Endothelial cell of umbilical vein (primary cell): ENCODE data around the gene MAP3K12. TPM values are rescaled to one million over a fixed set of nuclear protein-coding genes. Genes with fewer than 3 reads are reported as not detected.

Experiments
- BruUV-seq: library from RNA; stranded (reverse); fragments of 400-500 nt; replicated peaks from 2 replicates; lab custom pipeline; 2021; lab: Mats Ljungman, UMichigan
- CTCF ChIA-PET: fragments of 300-600, 350-600 bp; sonication (Branson Sonifier 250); formaldehyde crosslinking; loops from one replicate; lab custom pipeline; 2021; ENCODE audit warnings: antibody characterized with exemption, inconsistent platforms; lab: Charles Lee
- POLR2A ChIA-PET: fragments of 300-600, 350-600 bp; sonication (Branson Sonifier 250); formaldehyde crosslinking; loops from one replicate; lab custom pipeline; 2021; ENCODE audit warnings: antibody characterized with exemption, inconsistent platforms; lab: Charles Lee
- DNase-seq: peaks from one replicate; pipeline ENCODE4 v3.0.0-alpha.2; 2011; ENCODE audit warnings: low read depth, low spot score
- FAIRE-seq: peaks from 2 replicates; lab custom pipeline; 2011; peaks lifted over from hg19 to GRCh38; lab: Jason Lieb, UNC
- H2AFZ ChIP-seq: 2 replicates; pipeline ENCODE4 v1.6.0; 2012; ENCODE audit warnings: low read depth, low read length, control low read depth, inconsistent platforms
- H3K27ac ChIP-seq: 2 replicates; pipeline ENCODE4 v1.5.1; 2011; ENCODE audit warnings: low read depth, mild to moderate bottlenecking, control low read depth, low read length, moderate library complexity; ENCODE audit not compliant: insufficient read depth
- H3K27me3 ChIP-seq, 2 experiments: 2 replicates each; pipeline versions ENCODE4 v1.6.0 to v1.6.1; 2011; ENCODE audit warnings: low read length in 2 of 2, mixed read lengths in 1 of 2; ENCODE audit not compliant: control insufficient read depth in 2 of 2, insufficient read depth in 2 of 2
- H3K36me3 ChIP-seq, 2 experiments: 2 replicates in 1 of 2; 3 replicates in 1 of 2; pipeline ENCODE4 v1.5.1; 2011; ENCODE audit warnings: low read length in 2 of 2, mild to moderate bottlenecking in 1 of 2, moderate library complexity in 1 of 2; ENCODE audit not compliant: control insufficient read depth in 2 of 2, insufficient read depth in 2 of 2; ENCODE audit errors: extremely low read depth in 1 of 2
- H3K4me1 ChIP-seq: 3 replicates; pipeline ENCODE4 v1.5.1; 2011; ENCODE audit warnings: mild to moderate bottlenecking, low read length; ENCODE audit not compliant: control insufficient read depth, insufficient read depth; ENCODE audit errors: extremely low read depth
- H3K4me2 ChIP-seq: 2 replicates; pipeline ENCODE4 v1.6.1; 2011; ENCODE audit warnings: low read length, control low read depth, mixed read lengths; ENCODE audit not compliant: insufficient read depth
- H3K4me3 ChIP-seq, 3 experiments: fragments of 200-600 bp in 1 of 3; sonication (generic), shearing (Covaris generic) in 1 of 3; replicated peaks in 1 of 3; 2 replicates each; pipeline ENCODE4 v1.5.1; 2011 to 2016; ENCODE audit warnings: control low read depth in 3 of 3, low read length in 3 of 3, mild to moderate bottlenecking in 2 of 3, inconsistent platforms in 1 of 3, low read depth in 1 of 3, moderate library complexity in 1 of 3; ENCODE audit not compliant: insufficient read depth in 1 of 3
- H3K79me2 ChIP-seq: 2 replicates; pipeline ENCODE4 v1.6.0; 2012; ENCODE audit warnings: low read length, inconsistent platforms; ENCODE audit not compliant: control insufficient read depth, insufficient read depth
- H3K9ac ChIP-seq: replicated peaks from 2 replicates; pipeline ENCODE3; 2011; ENCODE audit warnings: low read length, control low read depth; ENCODE audit not compliant: insufficient read depth; ENCODE audit errors: extremely low read depth
- H3K9me1 ChIP-seq: replicated peaks from 3 replicates; pipeline ENCODE4 v1.6.0; 2011; ENCODE audit warnings: mild to moderate bottlenecking, low read length; ENCODE audit not compliant: control insufficient read depth, insufficient read depth; ENCODE audit errors: extremely low read depth
- H3K9me3 ChIP-seq: replicated peaks from 2 replicates; pipeline ENCODE4 v1.5.1; 2012; ENCODE audit warnings: low read length, inconsistent platforms; ENCODE audit not compliant: control insufficient read depth, insufficient read depth
- H4K20me1 ChIP-seq: replicated peaks from 2 replicates; pipeline ENCODE3; 2011; ENCODE audit warnings: mild to moderate bottlenecking, low read length; ENCODE audit not compliant: control insufficient read depth, insufficient read depth; ENCODE audit errors: extremely low read depth
- EZH2 ChIP-seq: IDR thresholded peaks from 2 replicates; pipeline ENCODE4 v1.6.1; 2012; ENCODE audit warnings: borderline replicate concordance, low read depth, mild to moderate bottlenecking, moderate library complexity, low read length, inconsistent platforms; ENCODE audit not compliant: severe bottlenecking
- FOS ChIP-seq: IDR thresholded peaks from 2 replicates; pipeline ENCODE4 v1.6.1; 2011; ENCODE audit warnings: mild to moderate bottlenecking, low read length, moderate library complexity, borderline replicate concordance; ENCODE audit not compliant: insufficient read depth
- GATA2 ChIP-seq: IDR thresholded peaks from 2 replicates; pipeline ENCODE4 v1.7.0; 2011; ENCODE audit warnings: low read depth, mild to moderate bottlenecking, moderate library complexity, mixed read lengths, low read length; ENCODE audit not compliant: insufficient read length, insufficient read depth
- JUN ChIP-seq: IDR thresholded peaks from 2 replicates; pipeline ENCODE4 v1.6.1; 2011; ENCODE audit warnings: borderline replicate concordance, low read depth; ENCODE audit not compliant: insufficient read length, insufficient read depth
- MYC ChIP-seq: IDR thresholded peaks from one replicate; pipeline ENCODE4 v1.6.1; 2011; ENCODE audit warnings: mild to moderate bottlenecking, low read depth, low read length
- POLR2A ChIP-seq: IDR thresholded peaks from 2 replicates; pipeline ENCODE4 v1.6.1; 2012; ENCODE audit warnings: low read depth, mild to moderate bottlenecking, control low read depth, low read length
- POLR2AphosphoS5 ChIP-seq: IDR thresholded peaks from 2 replicates; pipeline ENCODE4 v1.6.1; 2012; ENCODE audit warnings: low read depth, mild to moderate bottlenecking, control low read depth, low read length, moderate library complexity; ENCODE audit not compliant: insufficient read depth
- dilution Hi-C: fragments of 300-500 bp; cut with MboI; formaldehyde crosslinking; loops from one replicate; pipeline ENCODE4 v1.15.0; 2019; ENCODE audit warnings: low sequenced_read_pairs; ENCODE audit not compliant: extremely low pct_ligation_motif_present
- intact Hi-C: fragments of 100-400 bp; cut with micrococcal nuclease; formaldehyde crosslinking; loops from one replicate; pipeline ENCODE4 v1.10.0; 2022
- polyA plus RNA-seq, 4 experiments: library from polyadenylated mRNA; depleted of rRNA in 3 of 4; stranded (reverse) in 3 of 4; unstranded in 1 of 4; fragments of >200 nt; gene quantifications; 2 replicates each; pipeline versions ENCODE4 v1.2.1 to v1.2.3, GENCODE V29; 2011 to 2012; ENCODE audit warnings: missing spikeins in 1 of 4
- total RNA-seq: library from RNA; stranded (reverse); gene quantifications from 2 replicates; pipeline ENCODE4 v1.2.3, GENCODE V29; 2021
- TF ChIP-seq, protein P1 (sequence below), 2 donors: IDR thresholded peaks; 1 replicate in 1 of 2; 2 replicates in 1 of 2; pipeline ENCODE4 v1.5.1; 2011; ENCODE audit warnings: low read length in 2 of 2, mild to moderate bottlenecking in 2 of 2, moderate library complexity in 2 of 2, control low read depth in 1 of 2, inconsistent platforms in 1 of 2, low read depth in 1 of 2; ENCODE audit not compliant: insufficient read depth in 1 of 2; ENCODE audit errors: extremely low read depth in 1 of 2
- TF ChIP-seq, protein P2 (sequence below): IDR thresholded peaks from 2 replicates; pipeline ENCODE4 v1.6.1; 2011; ENCODE audit not compliant: insufficient read depth, insufficient read length

The MAP3K12 gene
- total and polyA plus RNA-seq, 2 donors (not counting 3 experiments of a cell fraction or from before 2014, with no cell fraction given), result 29.3 to 66.2 TPM

DNA sequence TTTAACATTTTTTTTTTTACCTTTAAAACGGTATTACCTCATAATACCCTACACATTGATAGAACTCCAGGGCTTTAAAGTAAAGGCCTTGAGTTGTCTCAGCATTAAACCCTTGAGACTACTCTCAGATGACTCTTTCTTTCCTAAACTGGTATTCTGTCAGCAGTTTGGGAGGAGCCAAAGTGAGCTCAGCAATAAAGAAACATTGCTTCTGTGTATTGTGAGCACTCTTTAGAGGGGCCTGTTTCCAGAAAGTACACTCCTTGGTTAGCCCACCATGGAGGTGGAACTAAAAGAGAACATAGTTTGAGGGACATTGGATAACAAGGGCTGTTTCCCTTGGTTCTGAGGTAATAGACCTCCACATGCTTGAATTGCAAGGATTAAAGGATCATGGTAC lies 20.4 kb downstream of the MAP3K12 start:
- Histone ChIP-seq H3K36me3 (peaks cover 58 to 64% of the 10 kb centered on the region in 2 experiments), H3K9ac (no peak overlapping the region)

More for the DNA sequence above, 20.4 kb downstream of the MAP3K12 start:
- Histone ChIP-seq H3K4me1 (no peaks in the 10 kb centered on the region), H3K27me3 (no peaks in the 10 kb centered on the region), H3K9me1 (no peaks in the 10 kb centered on the region), H4K20me1 (peaks cover 8% of the 10 kb centered on the region), H3K27ac (no peak overlapping the region), H3K4me2 (no peak overlapping the region), H2AFZ (no peak overlapping the region), H3K9me3 (no peaks in the 10 kb centered on the region), H3K79me2 (peaks cover 32% of the 10 kb centered on the region), H3K4me3 (no peak overlapping the region)
- ChIA-PET POLR2A (interaction anchor here (1.5 kb wide), 1 partner anchor 13 kb away, joined by 6 read pairs; no protein-coding TSS in a partner anchor), CTCF (interaction anchor here (1.4 to 5.6 kb wide), 2 partner anchors 21 to 30 kb away, joined by 3 to 48 read pairs; partner anchors contain the start of genes MAP3K12 and NPFF)
- intact Hi-C loops (no loop called here), dilution Hi-C loops (no loop called here)
- BruUV-seq, result no TSS peak
- TF ChIP-seq, protein P1, sequence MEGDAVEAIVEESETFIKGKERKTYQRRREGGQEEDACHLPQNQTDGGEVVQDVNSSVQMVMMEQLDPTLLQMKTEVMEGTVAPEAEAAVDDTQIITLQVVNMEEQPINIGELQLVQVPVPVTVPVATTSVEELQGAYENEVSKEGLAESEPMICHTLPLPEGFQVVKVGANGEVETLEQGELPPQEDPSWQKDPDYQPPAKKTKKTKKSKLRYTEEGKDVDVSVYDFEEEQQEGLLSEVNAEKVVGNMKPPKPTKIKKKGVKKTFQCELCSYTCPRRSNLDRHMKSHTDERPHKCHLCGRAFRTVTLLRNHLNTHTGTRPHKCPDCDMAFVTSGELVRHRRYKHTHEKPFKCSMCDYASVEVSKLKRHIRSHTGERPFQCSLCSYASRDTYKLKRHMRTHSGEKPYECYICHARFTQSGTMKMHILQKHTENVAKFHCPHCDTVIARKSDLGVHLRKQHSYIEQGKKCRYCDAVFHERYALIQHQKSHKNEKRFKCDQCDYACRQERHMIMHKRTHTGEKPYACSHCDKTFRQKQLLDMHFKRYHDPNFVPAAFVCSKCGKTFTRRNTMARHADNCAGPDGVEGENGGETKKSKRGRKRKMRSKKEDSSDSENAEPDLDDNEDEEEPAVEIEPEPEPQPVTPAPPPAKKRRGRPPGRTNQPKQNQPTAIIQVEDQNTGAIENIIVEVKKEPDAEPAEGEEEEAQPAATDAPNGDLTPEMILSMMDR (IDR thresholded peaks at IDR 0.05; ENCODE audit: extremely low read depth in 1 of 2, insufficient read depth in 1 of 2, low read depth in 1 of 2, low read length in 2 of 2), result no peak
- TF ChIP-seq POLR2A, result no peak
- TF ChIP-seq EZH2, result no peak
- no peak for TF ChIP-seq FOS
- TF ChIP-seq JUN, result no peak
- TF ChIP-seq GATA2, result no peak
- TF ChIP-seq, protein P2, sequence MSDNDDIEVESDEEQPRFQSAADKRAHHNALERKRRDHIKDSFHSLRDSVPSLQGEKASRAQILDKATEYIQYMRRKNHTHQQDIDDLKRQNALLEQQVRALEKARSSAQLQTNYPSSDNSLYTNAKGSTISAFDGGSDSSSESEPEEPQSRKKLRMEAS, result no peak
- TF ChIP-seq POLR2AphosphoS5, result no peak
- no peak for TF ChIP-seq MYC
- FAIRE-seq (no peak), DNase-seq (no peak)
